C4-2B (cell line): ENCODE measurements around the gene HSD3B7.

Source experiments
- CTCF ChIP-seq: fragments of 450-650 bp; conservative IDR thresholded peaks from 2 replicates; pipeline ENCODE4 v1.5.1; 2017; ENCODE audit warnings: mild to moderate bottlenecking
- ZFX ChIP-seq: fragments of 450-650 bp; IDR thresholded peaks from 2 replicates; pipeline ENCODE4 v1.6.1; 2017

- no peak for TF ChIP-seq CTCF
- no peak for TF ChIP-seq ZFX
Observed at GRCh38 chr16:30992276-30992780, 7.3 kb downstream of the HSD3B7 start.
